HEK293 (cell line): ENCODE results near the gene ADGRF1.

ENCODE experiments used
- CTCF ChIA-PET: fragments of 350-600 bp; formaldehyde crosslinking; extraction: SDS; loops from one replicate; lab custom pipeline; 2021; ENCODE audit warnings: antibody characterized with exemption; lab: Yijun Ruan, JAX
- POLR2A ChIA-PET: fragments of 300-600 bp; formaldehyde crosslinking; extraction: SDS; loops from one replicate; lab custom pipeline; 2020; ENCODE audit warnings: antibody characterized with exemption, inconsistent platforms; lab: Yijun Ruan, JAX
- H3K27ac ChIP-seq: fragments of 200-500 bp; sonication (Bioruptor generic); 2 replicates; pipeline ENCODE4 v1.5.1; 2014; ENCODE audit warnings: low read depth, low read length, control low read depth, inconsistent platforms; ENCODE audit errors: extremely low read depth
- H3K36me3 ChIP-seq, 2 experiments: fragments of 200-500 bp in 1 of 2; sonication (Bioruptor generic) in 1 of 2; 1 replicate in 1 of 2; 2 replicates in 1 of 2; pipeline ENCODE4 v1.5.1; 2014 to 2017; ENCODE audit warnings: inconsistent platforms in 2 of 2, low read length in 2 of 2; ENCODE audit not compliant: control insufficient read depth in 2 of 2, insufficient read depth in 1 of 2
- H3K4me1 ChIP-seq: fragments of 200-500 bp; sonication (Bioruptor generic); 2 replicates; pipeline ENCODE4 v1.5.1; 2014; ENCODE audit warnings: mild to moderate bottlenecking, low read length, inconsistent platforms; ENCODE audit not compliant: control insufficient read depth, insufficient read depth
- H3K4me3 ChIP-seq: 2 replicates; pipeline ENCODE4 v1.5.1; 2011; ENCODE audit warnings: low read depth, mild to moderate bottlenecking, control low read depth, low read length, moderate library complexity
- H3K9me3 ChIP-seq: fragments of 200-500 bp; sonication (Bioruptor generic); 2 replicates; pipeline ENCODE4 v1.5.1; 2014; ENCODE audit warnings: low read depth, low read length, inconsistent platforms; ENCODE audit not compliant: control insufficient read depth, insufficient read depth
- OSR2 ChIP-seq: fragments of 450-650 bp; formaldehyde crosslinking; IDR thresholded peaks from 2 replicates; pipeline ENCODE4 v1.5.1; 2016; ENCODE audit warnings: missing biosample characterization, missing genetic modification characterization
- OVOL3 ChIP-seq: fragments of 450-650 bp; formaldehyde crosslinking; IDR thresholded peaks from 2 replicates; pipeline ENCODE4 v1.5.1; 2016; ENCODE audit warnings: missing biosample characterization, missing genetic modification characterization
- PRDM1 ChIP-seq: fragments of 450-650 bp; formaldehyde crosslinking; IDR thresholded peaks from 2 replicates; pipeline ENCODE4; 2016; ENCODE audit warnings: missing biosample characterization, missing genetic modification characterization
- PRDM6 ChIP-seq: fragments of 450-650 bp; formaldehyde crosslinking; IDR thresholded peaks from 2 replicates; pipeline ENCODE4 v1.5.1; 2017; ENCODE audit warnings: missing biosample characterization, missing genetic modification characterization
- SP7 ChIP-seq: fragments of 450-650 bp; formaldehyde crosslinking; IDR thresholded peaks from 2 replicates; pipeline ENCODE4 v1.5.1; 2016; ENCODE audit warnings: missing biosample characterization, missing genetic modification characterization
- TRIM28 ChIP-seq: IDR thresholded peaks from 2 replicates; pipeline ENCODE4 v1.6.1; 2011; ENCODE audit warnings: low read length, control low read depth, borderline replicate concordance
- WT1 ChIP-seq: fragments of 450-650 bp; formaldehyde crosslinking; IDR thresholded peaks from 2 replicates; pipeline ENCODE4 v1.5.1; 2016; ENCODE audit warnings: missing biosample characterization, missing genetic modification characterization
- ZBTB17 ChIP-seq: fragments of 450-650 bp; formaldehyde crosslinking; IDR thresholded peaks from 2 replicates; pipeline ENCODE4 v1.5.1; 2016; ENCODE audit warnings: missing biosample characterization, missing genetic modification characterization
- ZBTB6 ChIP-seq: fragments of 450-650 bp; formaldehyde crosslinking; IDR thresholded peaks from 2 replicates; pipeline ENCODE4 v1.5.1; 2017; ENCODE audit warnings: missing biosample characterization, missing genetic modification characterization
- ZFP37 ChIP-seq: fragments of 450-650 bp; formaldehyde crosslinking; IDR thresholded peaks from 2 replicates; pipeline ENCODE4 v1.5.1; 2016; ENCODE audit warnings: missing biosample characterization, missing genetic modification characterization
- ZNF19 ChIP-seq: fragments of 450-650 bp; formaldehyde crosslinking; IDR thresholded peaks from 2 replicates; pipeline ENCODE4; 2016; ENCODE audit warnings: missing biosample characterization, missing genetic modification characterization, low read depth
- ZNF24 ChIP-seq: fragments of 450-650 bp; formaldehyde crosslinking; IDR thresholded peaks from 2 replicates; pipeline ENCODE4 v1.5.1; 2016; ENCODE audit warnings: missing biosample characterization, missing genetic modification characterization
- ZNF26 ChIP-seq: fragments of 450-650 bp; formaldehyde crosslinking; IDR thresholded peaks from 2 replicates; pipeline ENCODE4 v1.5.1; 2016; ENCODE audit warnings: missing biosample characterization, missing genetic modification characterization
- ZNF335 ChIP-seq: fragments of 450-650 bp; formaldehyde crosslinking; conservative IDR thresholded peaks from 2 replicates; pipeline ENCODE4 v1.5.1; 2016; ENCODE audit warnings: missing biosample characterization, missing genetic modification characterization
- ZNF394 ChIP-seq: fragments of 450-650 bp; formaldehyde crosslinking; IDR thresholded peaks from 2 replicates; pipeline ENCODE4 v1.5.1; 2016; ENCODE audit warnings: missing biosample characterization, missing genetic modification characterization, mild to moderate bottlenecking, moderate library complexity, borderline replicate concordance
- ZNF513 ChIP-seq: fragments of 450-650 bp; IDR thresholded peaks from 2 replicates; pipeline ENCODE4 v1.5.1; 2018; ENCODE audit warnings: missing biosample characterization, missing genetic modification characterization
- ZNF571 ChIP-seq: fragments of 450-650 bp; formaldehyde crosslinking; IDR thresholded peaks from 2 replicates; pipeline ENCODE4 v1.5.0; 2017; ENCODE audit warnings: missing biosample characterization, missing genetic modification characterization
- ZNF585B ChIP-seq: fragments of 450-650 bp; formaldehyde crosslinking; IDR thresholded peaks from 2 replicates; pipeline ENCODE4 v1.5.1; 2016; ENCODE audit warnings: missing biosample characterization, missing genetic modification characterization
- ZNF654 ChIP-seq: fragments of 450-650 bp; formaldehyde crosslinking; IDR thresholded peaks from 2 replicates; pipeline ENCODE4 v1.5.1; 2016; ENCODE audit warnings: low read depth, missing biosample characterization, missing genetic modification characterization
- ZNF660 ChIP-seq: fragments of 450-650 bp; IDR thresholded peaks from 2 replicates; pipeline ENCODE4 v1.5.1; 2018; ENCODE audit warnings: missing biosample characterization, mild to moderate bottlenecking, missing genetic modification characterization
- ZNF701 ChIP-seq: fragments of 450-650 bp; formaldehyde crosslinking; IDR thresholded peaks from 2 replicates; pipeline ENCODE4 v1.5.1; 2016; ENCODE audit warnings: missing biosample characterization, missing genetic modification characterization
- ZNF747 ChIP-seq: fragments of 450-650 bp; formaldehyde crosslinking; IDR thresholded peaks from 2 replicates; pipeline ENCODE4 v1.5.1; 2016; ENCODE audit warnings: missing biosample characterization, missing genetic modification characterization
- ZNF76 ChIP-seq: fragments of 450-650 bp; formaldehyde crosslinking; IDR thresholded peaks from 2 replicates; pipeline ENCODE4; 2016; ENCODE audit warnings: low read depth, missing biosample characterization, missing genetic modification characterization, borderline replicate concordance
- ZNF777 ChIP-seq: fragments of 450-650 bp; formaldehyde crosslinking; IDR thresholded peaks from 2 replicates; pipeline ENCODE4 v1.5.1; 2017; ENCODE audit warnings: missing biosample characterization, missing genetic modification characterization, borderline replicate concordance
- ZSCAN16 ChIP-seq: fragments of 450-650 bp; formaldehyde crosslinking; IDR thresholded peaks from 2 replicates; pipeline ENCODE4 v1.5.1; 2016; ENCODE audit warnings: missing biosample characterization, missing genetic modification characterization
- TF ChIP-seq, protein P1 (sequence below): fragments of 450-650 bp; formaldehyde crosslinking; IDR thresholded peaks from 2 replicates; pipeline ENCODE4 v1.5.1; 2016; ENCODE audit warnings: missing biosample characterization, missing genetic modification characterization
- TF ChIP-seq, protein P2 (sequence below): fragments of 450-650 bp; formaldehyde crosslinking; IDR thresholded peaks from 2 replicates; pipeline ENCODE4 v1.5.1; 2016; ENCODE audit warnings: missing biosample characterization, missing genetic modification characterization

The ADGRF1 gene

DNA sequence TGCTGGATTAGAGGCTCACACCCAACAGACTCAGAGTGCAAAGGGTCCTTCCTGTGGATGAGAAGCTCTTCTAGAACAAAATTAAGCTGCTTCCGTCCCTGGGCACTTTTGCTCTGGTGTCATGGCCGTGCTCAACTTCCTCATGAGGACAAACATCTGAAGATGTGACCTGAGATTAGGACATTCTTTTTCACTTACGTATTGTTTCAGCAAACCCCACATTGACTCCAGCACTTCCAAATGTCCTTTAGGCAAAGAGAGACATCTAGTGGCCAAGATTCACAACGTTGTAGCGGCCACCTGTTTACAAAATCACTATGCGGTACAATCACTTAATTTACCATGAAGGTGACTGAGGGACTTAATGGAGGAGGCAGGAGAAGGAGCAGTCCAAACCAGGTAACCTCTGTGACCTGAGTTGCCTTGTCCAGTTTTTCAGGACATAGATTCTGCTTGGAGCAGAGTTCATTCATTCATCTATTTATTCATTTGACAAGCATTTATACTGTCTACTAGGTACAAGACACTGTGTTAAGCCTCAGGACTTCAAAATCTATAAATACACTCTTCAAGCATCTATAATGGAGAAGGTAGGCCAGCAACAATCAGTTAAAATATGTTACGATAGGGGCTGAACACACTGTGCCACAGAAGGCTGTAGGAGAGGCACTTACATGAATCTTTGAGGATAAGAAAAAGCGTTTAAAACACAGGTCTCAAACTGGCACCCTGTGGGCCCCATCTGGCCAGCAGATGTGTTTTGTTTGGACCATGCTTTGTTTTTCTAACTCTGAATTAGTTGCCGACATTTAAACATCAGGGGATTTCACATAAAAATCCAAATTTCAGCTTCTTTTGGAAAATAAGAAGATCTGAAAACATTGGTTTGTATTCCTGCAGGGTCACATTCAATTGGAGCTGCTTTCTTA is 5.6 kb upstream of the ADGRF1 start (continued):
- peak; percentile 31; the same call in 1 of the 2 replicates for TF ChIP-seq ZNF335 (tag by site-specific recombination)
- peak; percentile 43; the same call in 1 of the 2 replicates for TF ChIP-seq ZFP37
- no peak for TF ChIP-seq ZNF19 (tag by site-specific recombination)
- TF ChIP-seq, protein P1, sequence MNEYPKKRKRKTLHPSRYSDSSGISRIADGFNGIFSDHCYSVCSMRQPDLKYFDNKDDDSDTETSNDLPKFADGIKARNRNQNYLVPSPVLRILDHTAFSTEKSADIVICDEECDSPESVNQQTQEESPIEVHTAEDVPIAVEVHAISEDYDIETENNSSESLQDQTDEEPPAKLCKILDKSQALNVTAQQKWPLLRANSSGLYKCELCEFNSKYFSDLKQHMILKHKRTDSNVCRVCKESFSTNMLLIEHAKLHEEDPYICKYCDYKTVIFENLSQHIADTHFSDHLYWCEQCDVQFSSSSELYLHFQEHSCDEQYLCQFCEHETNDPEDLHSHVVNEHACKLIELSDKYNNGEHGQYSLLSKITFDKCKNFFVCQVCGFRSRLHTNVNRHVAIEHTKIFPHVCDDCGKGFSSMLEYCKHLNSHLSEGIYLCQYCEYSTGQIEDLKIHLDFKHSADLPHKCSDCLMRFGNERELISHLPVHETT (tag by site-specific recombination), result peak; percentile 37; the same call in 1 of the 2 replicates
- peak; percentile 99 for TF ChIP-seq ZNF654 (tag by site-specific recombination)
- no peak for TF ChIP-seq ZNF571 (tag by site-specific recombination)
- TF ChIP-seq TRIM28, result no peak
- peak; percentile 86 for TF ChIP-seq ZNF660 (tag by site-specific recombination)
- no peak for TF ChIP-seq ZNF76 (tag by site-specific recombination)
- 0 out of 2 replicates have a peak, but pooled peaks have one; percentile 44 for TF ChIP-seq ZNF24
- TF ChIP-seq ZBTB6 (tag by site-specific recombination), result 0 out of 2 replicates have a peak, but pooled peaks have one; percentile 15

DNA sequence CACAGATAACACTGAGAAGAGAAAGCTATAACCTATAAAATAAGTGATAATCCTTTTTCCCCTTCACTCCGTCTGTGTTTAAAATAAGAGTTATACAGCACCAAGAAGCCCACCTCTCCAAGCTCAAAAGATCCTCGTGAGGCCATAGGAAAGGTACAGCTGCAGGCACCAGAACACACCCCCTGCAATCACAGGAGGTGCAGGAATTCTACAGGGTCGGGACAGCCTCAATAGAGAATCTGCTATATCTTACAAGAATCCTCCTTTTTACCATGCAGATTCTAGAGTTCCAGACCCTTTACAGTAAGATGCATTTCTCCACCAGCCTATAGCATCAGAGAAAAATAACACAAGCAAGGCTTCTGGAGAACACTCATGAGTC is 5.0 kb upstream of the ADGRF1 start:
- H3K4me3 ChIP-seq, result no peak overlapping the region
- no peaks in the 10 kb centered on the region for H3K9me3 ChIP-seq
- CTCF ChIA-PET, result interaction anchor here (0.6 to 3.8 kb wide), 38 partner anchors 9 to 626 kb away, joined by 3 to 60 read pairs (median 4); no protein-coding TSS in a partner anchor
- H3K27ac ChIP-seq, result no peak overlapping the region
- no peaks in the 10 kb centered on the region for H3K36me3 ChIP-seq
- POLR2A ChIA-PET, result interaction anchor here (0.8 kb wide), 1 partner anchor 12 kb away, joined by 6 read pairs; no protein-coding TSS in a partner anchor
- H3K4me1 ChIP-seq, result peaks cover 7% of the 10 kb centered on the region
- TF ChIP-seq ZNF394, result no peak
- TF ChIP-seq ZNF777 (tag by site-specific recombination), result no peak
- TF ChIP-seq ZBTB17 (tag by site-specific recombination), result no peak
- TF ChIP-seq ZNF701, result no peak
- no peak for TF ChIP-seq ZNF26 (tag by site-specific recombination)
- TF ChIP-seq WT1 (tag by site-specific recombination), result no peak
- no peak for TF ChIP-seq PRDM6
- TF ChIP-seq PRDM1 (tag by site-specific recombination), result no peak
- TF ChIP-seq, protein P2, sequence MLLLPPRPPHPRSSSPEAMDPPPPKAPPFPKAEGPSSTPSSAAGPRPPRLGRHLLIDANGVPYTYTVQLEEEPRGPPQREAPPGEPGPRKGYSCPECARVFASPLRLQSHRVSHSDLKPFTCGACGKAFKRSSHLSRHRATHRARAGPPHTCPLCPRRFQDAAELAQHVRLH (tag by site-specific recombination), result no peak
- no peak for TF ChIP-seq ZNF513 (tag by site-specific recombination)
- no peak for TF ChIP-seq ZNF585B
- TF ChIP-seq OVOL3 (tag by site-specific recombination), result no peak
- no peak for TF ChIP-seq ZNF747 (tag by site-specific recombination)
- no peak for TF ChIP-seq OSR2
- no peak for TF ChIP-seq ZSCAN16 (tag by site-specific recombination)
- TF ChIP-seq SP7 (tag by site-specific recombination), result no peak
